HL-60 (cell line): Measurements from ENCODE around the gene C20orf202.
"Not testable (repeated sequence)": the region's sequence is repeated elsewhere in the genome, so short reads cannot be mapped to it uniquely, and the experiment has no call there.

Experiments used
- DNase-seq, 2 experiments: peaks; one replicate each; pipeline ENCODE4 v3.0.0-alpha.2; 2010 to 2020; ENCODE audit warnings: low read depth in 1 of 2, low spot score in 1 of 2
- H3K27ac ChIP-seq: fragments of 250-450 bp; sonication (Bioruptor Pico); replicated peaks from 2 replicates; pipeline ENCODE4 v1.5.1; 2020; ENCODE audit warnings: mild to moderate bottlenecking, moderate library complexity
- H3K27me3 ChIP-seq: fragments of 250-450 bp; sonication (Bioruptor Pico); 2 replicates; pipeline ENCODE4 v1.5.1; 2021; ENCODE audit warnings: mild to moderate bottlenecking, moderate library complexity; ENCODE audit not compliant: insufficient read depth, poor library complexity, severe bottlenecking
- H3K4me3 ChIP-seq: replicated peaks from 2 replicates; pipeline ENCODE4 v1.5.1; 2011; ENCODE audit warnings: mild to moderate bottlenecking, control low read depth, low read length; ENCODE audit not compliant: insufficient read depth
- CTCF ChIP-seq: IDR thresholded peaks from one replicate; pipeline ENCODE4 v1.5.1; 2011; ENCODE audit warnings: low read length, control low read depth, inconsistent platforms; ENCODE audit not compliant: insufficient read depth
- GABPA ChIP-seq: IDR thresholded peaks from 2 replicates; pipeline ENCODE4 v1.6.1; 2012; ENCODE audit warnings: low read depth
- POLR2AphosphoS5 ChIP-seq: IDR thresholded peaks from 2 replicates; pipeline ENCODE4 v1.6.1; 2012; ENCODE audit warnings: low read depth
- REST ChIP-seq: IDR thresholded peaks from 2 replicates; pipeline ENCODE4 v1.6.1; 2012; ENCODE audit warnings: low read depth; ENCODE audit not compliant: insufficient replicate concordance
- SPI1 ChIP-seq: IDR thresholded peaks from 2 replicates; pipeline ENCODE4 v1.6.1; 2012; ENCODE audit warnings: low read depth, mild to moderate bottlenecking, borderline replicate concordance

C20orf202 gene

GRCh38 chr20:1215386-1216170 lies 12.3 kb downstream of the C20orf202 start:
- H3K27me3 ChIP-seq, result no peaks in the 10 kb centered on the region
- no peak for TF ChIP-seq CTCF
- TF ChIP-seq GABPA, result no peak
- TF ChIP-seq REST, result no peak
- H3K27ac ChIP-seq, result no peak overlapping the region
- no peak for DNase-seq
- no peak overlapping the region for H3K4me3 ChIP-seq

GRCh38 chr20:1216527-1217427 lies 13.5 kb downstream of the C20orf202 start:
- not testable (repeated sequence) for H3K4me3 ChIP-seq, DNase-seq, H3K27me3 ChIP-seq, H3K27ac ChIP-seq

GRCh38 chr20:1222750-1223149 lies 19.5 kb downstream of the C20orf202 start:
- peaks cover 21% of the 10 kb centered on the region for H3K27me3 ChIP-seq
- not testable (repeated sequence) for H3K27ac ChIP-seq, DNase-seq, H3K4me3 ChIP-seq

- H3K27me3 ChIP-seq, result peaks cover 26% of the 10 kb centered on the region
- H3K4me3 ChIP-seq, result no peak overlapping the region
- DNase-seq, result no peak
- no peak overlapping the region for H3K27ac ChIP-seq
- TF ChIP-seq SPI1 (no peak), POLR2AphosphoS5 (no peak), REST (no peak), GABPA (no peak), CTCF (no peak)
Observed at GRCh38 chr20:1224205-1224890, 21.1 kb downstream of the C20orf202 start.
